ENCODE results near the gene CCDC92B.
"Not testable (repeated sequence)": the region's sequence is repeated elsewhere in the genome, so short reads cannot be mapped to it uniquely, and the experiment has no call there.

Gene CCDC92B

DNA sequence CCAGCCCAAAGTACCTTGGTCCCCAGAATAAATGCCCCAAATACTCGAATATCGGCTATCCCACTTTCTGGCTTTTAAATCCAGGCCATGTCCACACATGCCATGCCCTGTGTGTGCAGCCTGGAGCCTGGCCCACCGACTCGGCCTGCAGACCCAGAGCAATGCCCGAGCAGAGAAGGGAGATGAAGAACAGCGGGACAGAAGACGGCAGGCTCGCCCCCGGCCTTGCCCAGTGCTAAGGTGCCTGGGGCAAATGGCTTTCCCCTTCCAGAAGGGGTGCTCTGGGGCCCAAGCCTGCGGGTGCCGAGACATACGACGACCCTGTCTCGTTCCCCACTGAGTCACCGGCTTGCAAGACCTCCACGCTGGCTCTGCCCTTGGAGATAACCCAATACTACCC is 45.8 kb downstream of the CCDC92B start:
- no peaks in the 10 kb centered on the region for H3K27me3 ChIP-seq (ENCODE audit: control insufficient read depth, insufficient read depth, low read length, poor library complexity, severe bottlenecking)
- 93 to 96% methylated on average over 16 of the region's 16 CpGs for WGBS, 2 experiments
- H3K36me3 ChIP-seq (ENCODE audit: control insufficient read depth, insufficient read depth, low read length) = peaks cover 4% of the 10 kb centered on the region
- H3K27ac ChIP-seq (ENCODE audit: insufficient read depth, low read depth, low read length, poor library complexity, severe bottlenecking) = no peak overlapping the region
- no peak overlapping the region for H3K4me3 ChIP-seq (ENCODE audit: insufficient read depth, low read depth, low read length)
- peaks cover 24% of the 10 kb centered on the region for H3K4me1 ChIP-seq (ENCODE audit: control insufficient read depth, insufficient read depth, low read length)
- no peaks in the 10 kb centered on the region for H3K9me3 ChIP-seq (ENCODE audit: control insufficient read depth, low read length)

DNA sequence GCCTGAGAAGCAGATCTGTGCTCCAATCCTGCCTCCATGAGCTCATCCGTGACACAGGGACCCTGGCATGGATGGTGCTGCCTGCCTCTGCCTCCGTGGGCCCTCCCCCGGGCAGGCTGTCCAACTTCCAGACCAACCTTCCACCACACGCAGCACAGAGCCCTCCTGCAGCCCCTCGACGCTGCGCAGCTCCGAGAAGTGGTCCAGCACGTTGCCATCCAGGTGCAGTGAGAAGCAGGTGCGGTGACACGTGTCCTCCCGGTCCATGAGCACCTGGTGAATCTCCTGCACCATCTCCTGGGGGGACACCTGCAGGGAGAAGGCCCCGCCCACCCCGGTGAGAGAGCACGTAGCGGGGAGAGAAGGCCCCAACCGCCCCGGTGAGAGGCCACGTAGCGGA is 46.3 kb downstream of the CCDC92B start:
- Histone ChIP-seq H3K27me3 (ENCODE audit: control insufficient read depth, insufficient read depth, low read length, poor library complexity, severe bottlenecking) (no peaks in the 10 kb centered on the region), H3K4me1 (ENCODE audit: control insufficient read depth, insufficient read depth, low read length) (peaks cover 24% of the 10 kb centered on the region), H3K36me3 (ENCODE audit: control insufficient read depth, insufficient read depth, low read length) (peaks cover 8% of the 10 kb centered on the region), H3K9me3 (ENCODE audit: control insufficient read depth, low read length) (no peaks in the 10 kb centered on the region), H3K4me3 (ENCODE audit: insufficient read depth, low read depth, low read length) (no peak overlapping the region), H3K27ac (ENCODE audit: insufficient read depth, low read depth, low read length, poor library complexity, severe bottlenecking) (no peak overlapping the region)
- 94% methylated on average over 20 of the region's 20 CpGs for WGBS, 2 experiments

DNA sequence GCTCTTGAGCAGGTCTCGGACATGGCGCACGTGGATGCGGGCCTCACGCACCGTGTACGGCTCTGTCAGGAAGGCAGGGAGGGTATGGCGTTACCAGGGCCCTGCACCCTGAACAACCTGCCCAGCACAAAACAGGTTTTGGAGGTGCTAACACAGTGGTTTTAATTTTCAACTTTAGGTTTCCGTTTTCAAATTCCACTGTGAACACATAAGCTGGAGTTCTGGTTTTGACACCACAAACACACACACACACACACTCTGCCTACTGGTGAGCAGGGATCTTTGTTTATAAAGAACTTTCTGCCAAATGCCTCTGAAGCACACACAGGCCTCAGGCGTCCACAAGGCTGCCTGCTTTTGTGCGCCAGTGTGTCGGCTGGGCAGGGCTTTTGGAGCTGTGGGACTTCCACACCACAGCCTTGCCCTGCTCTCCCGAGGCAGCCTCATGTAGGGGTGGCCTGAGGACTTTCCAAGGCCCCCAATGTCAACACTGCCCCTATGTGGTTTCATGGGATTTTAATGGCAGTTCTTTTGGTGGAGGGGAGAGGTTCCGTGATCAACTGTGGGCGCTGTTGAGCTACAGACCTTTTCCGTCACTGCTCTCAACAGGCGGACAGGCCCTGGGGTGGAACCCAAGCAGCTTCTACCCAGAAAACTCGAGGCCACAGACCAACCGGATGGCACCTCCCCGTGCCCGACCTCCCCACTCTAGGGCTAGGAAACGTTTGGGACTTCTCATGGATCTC is 47.3 kb downstream of the CCDC92B start:
- no peak overlapping the region for H3K4me3 ChIP-seq (ENCODE audit: insufficient read depth, low read depth, low read length)
- H3K27me3 ChIP-seq (ENCODE audit: control insufficient read depth, insufficient read depth, low read length, poor library complexity, severe bottlenecking) = no peaks in the 10 kb centered on the region
- peaks cover 12% of the 10 kb centered on the region for H3K36me3 ChIP-seq (ENCODE audit: control insufficient read depth, insufficient read depth, low read length)
- WGBS, 2 experiments = 91 to 94% methylated on average over 22 of the region's 22 CpGs
- no peaks in the 10 kb centered on the region for H3K9me3 ChIP-seq (ENCODE audit: control insufficient read depth, low read length)
- H3K27ac ChIP-seq (ENCODE audit: insufficient read depth, low read depth, low read length, poor library complexity, severe bottlenecking) = no peak overlapping the region
- peaks cover 15% of the 10 kb centered on the region for H3K4me1 ChIP-seq (ENCODE audit: control insufficient read depth, insufficient read depth, low read length)

DNA sequence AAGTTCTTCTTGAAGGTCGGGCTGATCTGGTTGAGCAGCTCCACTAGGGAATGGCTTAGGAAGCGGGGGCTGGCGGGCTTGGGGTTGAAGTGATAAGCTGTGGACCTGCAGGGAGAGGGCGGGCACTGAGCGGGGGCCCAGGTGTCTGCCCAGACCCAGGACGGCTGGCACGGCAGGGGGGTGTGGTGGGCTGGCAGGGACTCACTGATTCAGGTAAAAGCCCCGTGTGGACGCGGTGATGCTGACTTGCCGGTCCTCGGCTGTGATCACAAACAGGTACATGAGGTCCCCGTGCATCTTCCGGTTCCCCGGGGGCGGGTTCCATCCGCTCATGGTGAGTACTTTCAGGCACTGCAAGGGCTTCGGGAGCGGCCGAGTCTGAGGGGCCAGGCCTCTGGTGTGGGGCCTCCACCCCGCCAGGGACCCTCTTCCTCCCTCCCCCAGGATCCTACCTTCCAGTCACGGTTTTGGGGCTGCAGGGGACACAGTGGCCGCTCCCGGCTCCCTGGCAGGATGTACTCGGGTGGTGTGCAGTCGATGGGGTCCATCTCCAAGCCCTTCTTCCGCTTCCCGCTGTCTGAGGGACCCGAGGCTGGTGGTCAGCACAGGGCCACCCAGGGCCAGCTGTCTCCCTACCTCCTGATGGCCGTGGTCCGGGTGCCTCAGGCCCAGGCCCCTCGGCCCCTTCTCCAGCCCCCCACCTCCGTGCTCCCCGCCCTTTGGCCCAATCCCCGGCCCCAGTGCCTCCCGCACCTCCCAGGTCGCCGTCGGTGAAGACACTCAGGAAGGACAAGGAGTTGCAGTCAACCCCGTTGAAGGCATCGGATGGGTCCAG is 48.1 kb downstream of the CCDC92B start:
- H3K27me3 ChIP-seq (ENCODE audit: control insufficient read depth, insufficient read depth, low read length, poor library complexity, severe bottlenecking) = no peaks in the 10 kb centered on the region
- H3K27ac ChIP-seq (ENCODE audit: insufficient read depth, low read depth, low read length, poor library complexity, severe bottlenecking) = no peak overlapping the region
- H3K4me3 ChIP-seq (ENCODE audit: insufficient read depth, low read depth, low read length) = no peak overlapping the region
- H3K9me3 ChIP-seq (ENCODE audit: control insufficient read depth, low read length) = no peaks in the 10 kb centered on the region
- H3K4me1 ChIP-seq (ENCODE audit: control insufficient read depth, insufficient read depth, low read length) = peaks cover 12% of the 10 kb centered on the region
- H3K36me3 ChIP-seq (ENCODE audit: control insufficient read depth, insufficient read depth, low read length) = peaks cover 12% of the 10 kb centered on the region
- 95 to 96% methylated on average over 41 of the region's 41 CpGs for WGBS, 2 experiments

DNA sequence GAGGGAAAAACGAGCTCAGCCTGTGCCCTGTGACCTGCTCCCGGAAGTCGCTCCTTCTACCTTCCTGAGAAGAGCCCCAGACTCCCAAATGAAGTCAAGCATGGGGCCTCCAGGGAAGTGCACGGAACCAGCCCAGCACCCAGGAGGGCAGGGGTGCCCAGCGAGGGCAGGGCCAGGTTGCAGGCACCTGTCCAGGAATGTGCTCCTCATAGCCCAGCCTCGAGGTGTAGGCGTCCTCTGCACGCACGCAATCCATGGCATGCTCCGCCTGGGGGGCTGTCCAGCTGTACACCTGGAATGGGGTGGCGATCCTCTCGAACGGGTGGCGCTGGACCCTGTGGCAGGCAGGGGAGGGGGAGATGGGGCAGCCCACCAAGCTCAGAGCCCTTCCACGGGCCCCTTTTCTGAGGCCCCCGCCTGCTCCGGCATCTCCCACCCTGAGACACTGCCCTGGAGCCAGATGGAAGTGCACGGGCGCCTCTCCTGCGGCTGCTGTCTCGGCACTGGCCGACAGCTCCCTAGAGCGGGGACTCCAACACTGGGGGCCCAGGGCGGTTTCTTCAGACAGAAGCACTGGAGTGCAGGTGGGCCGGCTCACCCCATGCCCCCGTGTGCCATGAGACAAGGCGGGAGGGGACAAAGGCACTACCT is 48.8 kb downstream of the CCDC92B start:
- Histone ChIP-seq H3K36me3 (ENCODE audit: control insufficient read depth, insufficient read depth, low read length) (peaks cover 12% of the 10 kb centered on the region), H3K4me1 (ENCODE audit: control insufficient read depth, insufficient read depth, low read length) (peaks cover 9% of the 10 kb centered on the region), H3K27ac (ENCODE audit: insufficient read depth, low read depth, low read length, poor library complexity, severe bottlenecking) (no peak overlapping the region), H3K27me3 (ENCODE audit: control insufficient read depth, insufficient read depth, low read length, poor library complexity, severe bottlenecking) (no peaks in the 10 kb centered on the region), H3K9me3 (ENCODE audit: control insufficient read depth, low read length) (no peaks in the 10 kb centered on the region), H3K4me3 (ENCODE audit: insufficient read depth, low read depth, low read length) (no peak overlapping the region)
- WGBS, 2 experiments = 91 to 92% methylated on average over 27 of the region's 27 CpGs

DNA sequence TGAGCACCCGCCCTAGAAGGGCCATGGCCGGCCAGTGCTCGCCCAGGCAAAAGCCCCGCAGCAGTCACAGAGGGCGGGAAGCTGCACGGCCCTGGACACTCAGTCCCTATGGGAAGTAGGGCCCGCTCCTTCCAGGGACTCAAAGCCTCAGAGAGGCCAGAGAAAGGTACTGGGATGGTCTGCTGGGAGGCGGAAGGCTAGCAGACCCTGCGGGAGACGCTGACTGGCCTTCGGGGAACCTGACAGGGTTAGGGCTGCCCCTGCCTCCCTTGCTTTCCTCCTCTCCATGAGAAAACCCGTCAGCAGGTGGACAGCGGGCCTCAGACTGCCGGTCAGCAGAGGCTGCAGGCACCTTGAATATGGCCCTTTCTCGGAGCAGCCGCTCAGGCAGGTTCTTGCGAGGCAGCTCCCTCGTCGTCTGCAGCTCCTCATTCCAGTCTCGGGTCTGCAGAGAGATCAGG is 49.4 kb downstream of the CCDC92B start:
- WGBS, 2 experiments = 94 to 95% methylated on average over 20 of the region's 20 CpGs
- H3K36me3 ChIP-seq (ENCODE audit: control insufficient read depth, insufficient read depth, low read length) = peaks cover 12% of the 10 kb centered on the region
- H3K27ac ChIP-seq (ENCODE audit: insufficient read depth, low read depth, low read length, poor library complexity, severe bottlenecking) = no peak overlapping the region
- peaks cover 6% of the 10 kb centered on the region for H3K4me1 ChIP-seq (ENCODE audit: control insufficient read depth, insufficient read depth, low read length)
- H3K9me3 ChIP-seq (ENCODE audit: control insufficient read depth, low read length) = no peaks in the 10 kb centered on the region
- no peaks in the 10 kb centered on the region for H3K27me3 ChIP-seq (ENCODE audit: control insufficient read depth, insufficient read depth, low read length, poor library complexity, severe bottlenecking)
- no peak overlapping the region for H3K4me3 ChIP-seq (ENCODE audit: insufficient read depth, low read depth, low read length)

DNA sequence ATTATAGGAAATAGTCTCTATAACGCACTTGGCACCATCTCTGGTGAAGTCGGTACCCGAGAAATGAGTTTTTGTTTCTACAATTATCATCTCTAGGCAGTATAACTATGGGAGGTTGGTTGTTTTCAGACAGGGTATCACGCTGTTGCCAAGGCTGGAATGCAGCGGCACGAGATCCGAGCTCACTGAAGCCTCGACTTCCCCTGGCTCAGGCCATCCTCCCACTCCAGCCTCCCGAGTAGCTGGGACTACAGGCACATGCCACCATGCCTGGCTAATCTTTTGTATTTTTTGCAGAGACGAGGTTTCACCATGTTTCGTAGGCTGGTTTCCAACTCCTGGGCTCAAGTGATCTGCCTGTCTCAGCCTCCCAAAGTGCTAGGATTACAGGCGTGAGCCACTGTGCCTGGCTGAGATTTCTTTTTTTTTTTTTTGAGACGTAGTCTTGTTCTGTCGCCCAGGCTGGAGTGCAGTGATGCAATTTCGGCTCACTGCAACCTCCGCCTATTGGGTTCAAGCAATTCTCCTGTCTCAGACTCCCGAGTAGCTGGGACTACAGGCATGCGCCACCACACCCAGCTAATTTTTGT is 50.1 kb downstream of the CCDC92B start:
- not testable (repeated sequence) for H3K27me3 ChIP-seq (ENCODE audit: control insufficient read depth, insufficient read depth, low read length, poor library complexity, severe bottlenecking); H3K4me3 ChIP-seq (ENCODE audit: insufficient read depth, low read depth, low read length); H3K9me3 ChIP-seq (ENCODE audit: control insufficient read depth, low read length); H3K4me1 ChIP-seq (ENCODE audit: control insufficient read depth, insufficient read depth, low read length); H3K27ac ChIP-seq (ENCODE audit: insufficient read depth, low read depth, low read length, poor library complexity, severe bottlenecking)
- WGBS, 2 experiments = 94 to 95% methylated on average over 18 of the region's 18 CpGs
- H3K36me3 ChIP-seq (ENCODE audit: control insufficient read depth, insufficient read depth, low read length) = peaks cover 12% of the 10 kb centered on the region

DNA sequence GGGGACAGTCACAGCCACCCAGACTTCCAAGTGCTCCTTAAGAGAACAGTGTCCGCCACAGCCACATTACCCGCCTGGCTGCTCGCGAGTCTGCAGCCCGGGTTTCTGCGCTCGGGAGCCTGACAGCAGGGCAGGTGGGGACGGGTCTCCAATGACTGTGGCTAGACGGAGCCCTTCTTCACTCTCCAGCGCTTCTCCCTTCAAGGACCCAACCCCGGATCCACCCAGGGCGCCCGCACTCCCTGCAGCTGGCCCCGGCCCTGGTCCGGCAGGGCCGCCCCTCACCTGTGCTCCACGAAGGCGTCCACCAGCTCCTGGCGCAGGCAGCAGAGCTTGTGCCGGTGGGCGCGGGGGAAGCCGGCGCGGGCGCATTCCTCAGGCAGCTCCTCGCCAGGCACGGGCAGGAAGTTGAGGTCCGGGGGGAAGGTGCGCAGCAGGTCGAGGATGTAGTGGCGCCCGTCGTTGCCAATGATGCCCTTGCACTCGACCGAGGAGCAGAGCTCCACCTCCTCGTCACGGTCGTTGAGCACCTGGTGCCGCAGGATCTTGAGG is 51.8 kb downstream of the CCDC92B start:
- no peak overlapping the region for H3K4me3 ChIP-seq (ENCODE audit: insufficient read depth, low read depth, low read length)
- H3K4me1 ChIP-seq (ENCODE audit: control insufficient read depth, insufficient read depth, low read length) = no peaks in the 10 kb centered on the region
- WGBS, 2 experiments = 97% methylated on average over 40 of the region's 40 CpGs
- no peak overlapping the region for H3K27ac ChIP-seq (ENCODE audit: insufficient read depth, low read depth, low read length, poor library complexity, severe bottlenecking)
- no peaks in the 10 kb centered on the region for H3K9me3 ChIP-seq (ENCODE audit: control insufficient read depth, low read length)
- H3K36me3 ChIP-seq (ENCODE audit: control insufficient read depth, insufficient read depth, low read length) = peaks cover 12% of the 10 kb centered on the region
- no peaks in the 10 kb centered on the region for H3K27me3 ChIP-seq (ENCODE audit: control insufficient read depth, insufficient read depth, low read length, poor library complexity, severe bottlenecking)

DNA sequence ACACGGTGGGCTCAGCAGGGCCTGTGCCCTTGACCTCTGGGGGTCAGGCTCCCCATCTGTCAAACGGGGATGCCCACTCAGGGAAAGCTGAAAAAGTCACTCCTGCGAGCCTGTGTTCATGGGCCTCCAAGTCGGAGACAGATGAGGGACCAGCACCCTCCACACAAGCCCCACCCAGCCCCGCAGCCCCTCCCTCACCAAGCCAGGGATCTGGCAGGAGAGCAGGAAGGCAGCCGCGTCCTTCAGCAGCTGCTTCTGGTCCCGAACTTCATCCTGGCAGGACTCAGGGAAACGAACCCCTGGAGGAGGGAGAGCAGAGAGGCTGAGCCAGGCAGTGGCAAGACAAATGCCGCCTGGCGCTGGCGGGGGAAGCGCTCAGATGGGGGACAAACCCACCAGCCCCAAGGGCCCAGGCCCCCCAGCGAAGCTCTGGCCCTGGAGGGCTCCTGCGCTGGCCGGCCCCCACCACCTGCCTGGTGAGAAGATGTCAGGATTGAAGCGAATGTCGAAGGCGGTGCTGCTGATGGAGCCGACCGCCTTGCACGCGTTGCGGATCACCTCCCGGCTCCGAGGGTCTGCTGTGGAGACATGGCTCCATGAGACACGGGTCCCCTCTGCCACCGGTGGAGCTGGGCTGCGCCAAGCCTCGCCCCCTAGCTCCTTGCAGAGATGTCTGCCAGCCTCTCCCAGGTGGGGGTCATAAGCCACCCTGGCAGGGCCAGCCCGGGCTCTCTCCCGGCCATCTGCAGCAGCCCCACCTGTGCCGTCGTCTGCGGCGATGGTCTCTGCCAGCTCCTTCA is 53.3 kb downstream of the CCDC92B start:
- H3K27ac ChIP-seq (ENCODE audit: insufficient read depth, low read depth, low read length, poor library complexity, severe bottlenecking) = no peak overlapping the region
- WGBS, 2 experiments = 93 to 94% methylated on average over 36 of the region's 36 CpGs
- H3K4me3 ChIP-seq (ENCODE audit: insufficient read depth, low read depth, low read length) = no peak overlapping the region
- no peaks in the 10 kb centered on the region for H3K9me3 ChIP-seq (ENCODE audit: control insufficient read depth, low read length)
- H3K27me3 ChIP-seq (ENCODE audit: control insufficient read depth, insufficient read depth, low read length, poor library complexity, severe bottlenecking) = no peaks in the 10 kb centered on the region
- H3K36me3 ChIP-seq (ENCODE audit: control insufficient read depth, insufficient read depth, low read length) = peaks cover 12% of the 10 kb centered on the region
- H3K4me1 ChIP-seq (ENCODE audit: control insufficient read depth, insufficient read depth, low read length) = no peaks in the 10 kb centered on the region

Measured in ectodermal cell (in vitro differentiated cells).